ENCODE measurements around the gene PIGV.

DNA sequence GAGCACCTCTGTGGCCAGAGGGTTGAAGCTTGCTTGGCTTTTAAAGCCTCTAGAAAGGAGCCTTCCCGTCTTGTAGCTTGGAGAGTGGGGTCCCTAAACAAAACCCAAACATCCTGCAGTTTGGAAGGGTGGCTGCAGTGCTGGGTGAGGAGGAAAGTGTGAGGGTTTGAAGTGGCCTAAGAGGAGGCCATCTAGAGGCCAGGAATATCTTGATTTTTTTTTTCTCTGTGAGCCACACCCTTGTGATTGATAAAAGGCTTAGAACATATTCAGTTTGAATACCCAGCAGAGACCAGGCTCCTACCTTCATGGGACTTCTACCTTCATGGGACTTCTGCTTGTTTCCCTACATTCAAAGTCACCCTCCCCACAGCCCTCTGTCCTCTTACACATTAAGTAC is 37.3 kb upstream of the PIGV start:
- TF ChIP-seq CTCF (conservative IDR thresholded peaks at IDR 0.05) (no peak), ZFX (IDR thresholded peaks at IDR 0.05) (no peak)

Data from C4-2B (cell line).